Breast epithelium (tissue), 4 donors: ENCODE measurements around the gene PITPNM1. TPM values are rescaled to one million over a fixed set of nuclear protein-coding genes. Genes with fewer than 3 reads are reported as not detected.
"Not testable (repeated sequence)": the region's sequence is repeated elsewhere in the genome, so short reads cannot be mapped to it uniquely, and the experiment has no call there.

Experiments used
- DNase-seq, 2 donors: peaks; one replicate each; pipeline ENCODE4 v3.0.0-alpha.2; 2019; ENCODE audit warnings: low spot score in 2 of 2
- H3K27ac ChIP-seq, 2 donors: fragments of 200-600 bp; sonication (generic) in 1 of 2; one replicate each; pipeline ENCODE4 v1.5.1; 2016 to 2019; ENCODE audit warnings: mild to moderate bottlenecking in 1 of 2
- H3K27me3 ChIP-seq, 2 donors: fragments of 200-600 bp; sonication (generic) in 1 of 2; one replicate each; pipeline versions ENCODE4 v1.5.1 to v1.6.0; 2017 to 2019; ENCODE audit warnings: control low read depth in 1 of 2, mild to moderate bottlenecking in 1 of 2
- H3K36me3 ChIP-seq: fragments of 200-600 bp; one replicate; pipeline ENCODE4 v1.5.1; 2019
- H3K4me1 ChIP-seq, 2 donors: fragments of 200-600 bp; sonication (generic); one replicate each; pipeline ENCODE4 v1.5.1; 2016 to 2019; ENCODE audit warnings: control low read depth in 1 of 2
- H3K4me3 ChIP-seq, 3 donors: fragments of 200-600 bp; sonication (generic); 1 replicate in 2 of 3; 2 replicates in 1 of 3; pipeline ENCODE4 v1.5.1; 2016 to 2019; ENCODE audit warnings: mild to moderate bottlenecking in 3 of 3, moderate library complexity in 2 of 3
- H3K9me3 ChIP-seq, 2 donors: fragments of 200-600 bp; sonication (generic) in 1 of 2; one replicate each; pipeline ENCODE4 v1.5.1; 2016 to 2019; ENCODE audit warnings: control low read depth in 1 of 2
- POLR2A ChIP-seq: fragments of 450-650 bp; IDR thresholded peaks from one replicate; pipeline ENCODE4 v1.6.1; 2016; ENCODE audit warnings: antibody characterized with exemption, mild to moderate bottlenecking, moderate library complexity
- POLR2AphosphoS5 ChIP-seq, 3 donors: sonication (generic); formaldehyde crosslinking; IDR thresholded peaks; one replicate each; pipeline ENCODE4 v1.6.1; 2017; ENCODE audit warnings: antibody characterized with exemption in 3 of 3
- intact Hi-C: fragments of 100-400 bp; cut with DNase I; formaldehyde crosslinking; loops from one replicate; pipeline ENCODE4 v1.15.1; 2023; ENCODE audit warnings: low total_unique reads
- total RNA-seq, 3 donors: library from RNA; depleted of rRNA; stranded (reverse); fragments of >200 nt; gene quantifications; one replicate each; pipeline ENCODE4 v1.1.0, GENCODE V29; 2016
- TF ChIP-seq, protein P1 (sequence below), 3 donors: fragments of 450-650 bp; IDR thresholded peaks; one replicate each; pipeline ENCODE4 v1.5.1; 2016 to 2017; ENCODE audit warnings: antibody characterized with exemption in 3 of 3, mild to moderate bottlenecking in 3 of 3, moderate library complexity in 3 of 3

PITPNM1 gene
- total RNA-seq, 3 donors from 2014 or later = 6.4 to 20.0 (median 11.7) TPM

DNA sequence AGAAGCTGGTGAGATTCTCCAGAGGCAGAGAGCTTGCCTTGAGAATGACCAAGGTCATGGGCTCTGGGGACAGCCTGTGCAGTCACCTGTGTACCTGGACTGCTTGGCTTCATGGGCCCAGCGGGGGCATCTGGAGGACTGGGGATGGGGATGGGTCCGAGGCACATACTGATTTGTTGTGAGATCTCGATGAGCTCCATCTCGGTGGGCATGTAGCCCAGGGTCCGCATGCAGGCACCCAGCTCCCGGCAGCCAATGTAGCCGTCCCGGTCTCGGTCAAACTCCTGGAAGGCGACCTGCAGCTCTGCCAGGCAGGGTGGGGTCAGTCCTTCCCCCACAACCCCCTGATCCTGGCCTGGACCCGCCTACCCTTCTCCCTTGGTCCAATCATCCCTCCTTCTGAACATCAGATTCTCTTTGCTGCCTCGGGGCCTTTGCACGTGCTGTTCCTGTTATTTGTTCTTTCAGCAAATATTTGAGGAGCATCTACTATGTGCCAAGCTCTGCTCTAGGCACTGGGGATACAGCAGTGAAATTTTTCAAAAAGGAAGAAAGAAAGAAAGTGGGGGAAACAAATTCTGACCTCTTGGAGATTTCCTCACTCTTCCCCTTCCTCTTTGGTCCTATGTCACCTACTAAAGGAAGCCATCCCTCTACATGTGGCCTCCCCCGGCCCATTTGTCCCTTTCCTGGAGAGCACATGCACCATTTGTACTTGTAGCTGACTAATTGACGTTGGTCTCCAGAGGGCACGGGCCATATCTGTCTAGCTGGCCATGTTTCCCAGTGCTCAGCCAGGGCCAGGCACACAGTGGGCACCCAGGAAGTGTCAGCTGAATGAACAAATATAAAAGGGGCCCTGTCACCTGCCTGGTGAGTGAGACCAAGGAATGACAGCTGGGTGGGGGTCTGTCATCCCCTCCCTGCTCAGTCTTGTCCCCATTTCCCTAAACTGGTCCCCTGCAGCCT is 16.0 kb upstream of the PITPNM1 start:
- Histone ChIP-seq H3K4me1 (no peaks in the 10 kb centered on the region), H3K9me3 (no peaks in the 10 kb centered on the region), H3K4me3 (no peak overlapping the region), H3K36me3 (no peaks in the 10 kb centered on the region), H3K27ac (no peak overlapping the region), H3K27me3 (peaks cover 0 to 8% of the 10 kb centered on the region in 2 donors)
- intact Hi-C loops = loop anchor here (5.0 kb wide), 1 partner anchor 1709 kb away; no protein-coding TSS in a partner anchor
- no peak for DNase-seq
- TF ChIP-seq POLR2AphosphoS5 (IDR thresholded peaks at IDR 0.05) = no peak
- TF ChIP-seq, protein P1, sequence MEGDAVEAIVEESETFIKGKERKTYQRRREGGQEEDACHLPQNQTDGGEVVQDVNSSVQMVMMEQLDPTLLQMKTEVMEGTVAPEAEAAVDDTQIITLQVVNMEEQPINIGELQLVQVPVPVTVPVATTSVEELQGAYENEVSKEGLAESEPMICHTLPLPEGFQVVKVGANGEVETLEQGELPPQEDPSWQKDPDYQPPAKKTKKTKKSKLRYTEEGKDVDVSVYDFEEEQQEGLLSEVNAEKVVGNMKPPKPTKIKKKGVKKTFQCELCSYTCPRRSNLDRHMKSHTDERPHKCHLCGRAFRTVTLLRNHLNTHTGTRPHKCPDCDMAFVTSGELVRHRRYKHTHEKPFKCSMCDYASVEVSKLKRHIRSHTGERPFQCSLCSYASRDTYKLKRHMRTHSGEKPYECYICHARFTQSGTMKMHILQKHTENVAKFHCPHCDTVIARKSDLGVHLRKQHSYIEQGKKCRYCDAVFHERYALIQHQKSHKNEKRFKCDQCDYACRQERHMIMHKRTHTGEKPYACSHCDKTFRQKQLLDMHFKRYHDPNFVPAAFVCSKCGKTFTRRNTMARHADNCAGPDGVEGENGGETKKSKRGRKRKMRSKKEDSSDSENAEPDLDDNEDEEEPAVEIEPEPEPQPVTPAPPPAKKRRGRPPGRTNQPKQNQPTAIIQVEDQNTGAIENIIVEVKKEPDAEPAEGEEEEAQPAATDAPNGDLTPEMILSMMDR (IDR thresholded peaks at IDR 0.05) = no peak
- no peak for TF ChIP-seq POLR2A

GRCh38 chr11:67519726-67520125 is 14.6 kb upstream of the PITPNM1 start:
- no peak for DNase-seq
- peaks cover 0 to 8% of the 10 kb centered on the region in 2 donors for H3K27me3 ChIP-seq
- H3K36me3 ChIP-seq = no peaks in the 10 kb centered on the region
- H3K4me3 ChIP-seq = no peak overlapping the region
- intact Hi-C loops = loop anchor here (5.0 kb wide), 1 partner anchor 1707 kb away; no protein-coding TSS in a partner anchor
- no peaks in the 10 kb centered on the region for H3K9me3 ChIP-seq
- H3K27ac ChIP-seq = no peak overlapping the region
- no peaks in the 10 kb centered on the region for H3K4me1 ChIP-seq
- TF ChIP-seq POLR2AphosphoS5 (IDR thresholded peaks at IDR 0.05) = no peak
- TF ChIP-seq, protein P1 (IDR thresholded peaks at IDR 0.05) = no peak
- TF ChIP-seq POLR2A = no peak

GRCh38 chr11:67517784-67518552 is 12.8 kb upstream of the PITPNM1 start:
- TF ChIP-seq POLR2A (no peak), POLR2AphosphoS5 (IDR thresholded peaks at IDR 0.05) (no peak)
- TF ChIP-seq, protein P1 (IDR thresholded peaks at IDR 0.05) = no peak
- DNase-seq = no peak
- intact Hi-C loops = no loop called here
- Histone ChIP-seq H3K27me3 (no peaks in the 10 kb centered on the region), H3K4me1 (no peaks in the 10 kb centered on the region), H3K9me3 (no peaks in the 10 kb centered on the region), H3K27ac (no peak overlapping the region), H3K36me3 (no peaks in the 10 kb centered on the region), H3K4me3 (no peak overlapping the region)

DNA sequence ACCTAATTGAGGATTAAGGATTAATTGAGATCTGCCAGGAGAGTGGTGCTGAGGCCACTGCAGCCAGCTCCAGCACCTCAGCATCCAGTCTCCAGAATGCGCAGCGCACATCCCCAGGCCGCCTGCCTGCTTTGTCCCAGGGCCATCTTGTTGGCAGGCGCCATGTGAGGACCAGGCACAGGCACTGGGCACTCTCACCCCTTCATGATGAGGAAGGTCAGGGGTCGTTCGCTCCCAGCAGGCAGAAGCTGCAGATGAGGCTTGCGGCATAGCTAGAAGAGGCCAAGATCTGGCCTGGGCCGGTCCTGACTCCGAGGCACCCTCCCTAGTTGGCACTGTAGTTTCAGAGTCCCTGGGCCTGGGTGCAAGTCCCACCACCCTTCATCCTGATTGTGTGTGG is 11.6 kb upstream of the PITPNM1 start:
- Histone ChIP-seq H3K4me3 (no peak overlapping the region), H3K27ac (no peak overlapping the region), H3K36me3 (no peaks in the 10 kb centered on the region), H3K9me3 (no peaks in the 10 kb centered on the region), H3K27me3 (no peaks in the 10 kb centered on the region), H3K4me1 (no peaks in the 10 kb centered on the region)
- TF ChIP-seq, protein P1 (IDR thresholded peaks at IDR 0.05) = no peak
- TF ChIP-seq POLR2A = no peak
- no peak for TF ChIP-seq POLR2AphosphoS5 (IDR thresholded peaks at IDR 0.05)
- DNase-seq = no peak
- intact Hi-C loops = no loop called here

DNA sequence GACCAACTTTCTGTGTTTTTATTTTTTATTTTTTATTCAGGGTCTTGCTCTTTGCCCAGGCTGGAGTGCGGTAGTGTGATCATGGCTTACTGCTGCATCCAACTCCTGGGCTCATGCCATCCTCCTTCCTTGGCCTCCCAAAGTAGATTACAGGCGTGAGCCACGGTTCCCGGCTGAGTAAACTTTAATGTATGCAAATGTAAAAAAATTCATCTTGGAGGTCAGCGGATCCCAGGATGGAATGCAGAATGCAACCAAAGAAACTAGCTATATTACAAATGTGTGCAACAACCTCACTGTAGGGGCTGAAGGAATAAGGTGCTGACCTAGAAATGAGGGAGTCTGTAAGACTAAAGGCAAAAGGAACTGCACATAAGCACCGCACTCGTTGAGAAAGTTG is 9.0 kb upstream of the PITPNM1 start:
- Histone ChIP-seq H3K4me1 (no peaks in the 10 kb centered on the region), H3K36me3 (no peaks in the 10 kb centered on the region), H3K4me3 (no peak overlapping the region), H3K27me3 (no peaks in the 10 kb centered on the region), H3K9me3 (no peaks in the 10 kb centered on the region), H3K27ac (no peak overlapping the region)
- DNase-seq = no peak
- no peak for TF ChIP-seq POLR2AphosphoS5 (IDR thresholded peaks at IDR 0.05)
- TF ChIP-seq POLR2A = no peak
- TF ChIP-seq, protein P1 (IDR thresholded peaks at IDR 0.05) = no peak
- intact Hi-C loops = no loop called here

DNA sequence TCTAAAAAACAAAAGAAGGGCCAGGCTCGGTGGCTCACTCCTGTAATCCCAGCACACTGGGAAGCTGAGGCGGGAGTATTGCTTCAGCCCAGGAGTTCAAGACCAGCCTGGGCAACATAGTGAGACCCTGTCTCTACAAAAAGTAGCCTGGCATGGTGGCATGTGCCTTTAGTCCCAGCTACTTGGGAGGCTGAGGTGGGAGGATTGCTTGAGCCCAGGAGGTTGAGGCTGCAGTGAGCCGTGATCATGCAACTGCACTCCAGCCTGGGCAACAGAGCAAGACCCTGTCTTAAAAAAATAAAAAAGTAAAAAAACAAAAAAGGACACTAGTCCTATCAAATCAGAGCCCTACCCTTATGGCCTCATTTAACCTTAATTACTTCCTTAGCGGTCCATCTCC is 6.4 kb upstream of the PITPNM1 start:
- H3K9me3 ChIP-seq, H3K4me3 ChIP-seq, H3K27ac ChIP-seq, DNase-seq, H3K36me3 ChIP-seq, H3K27me3 ChIP-seq: not testable (repeated sequence)
- intact Hi-C loops = loop anchor here (2.0 kb wide), 1 partner anchor 39 kb away; no protein-coding TSS in a partner anchor
- peaks cover 0 to 11% of the 10 kb centered on the region in 2 donors for H3K4me1 ChIP-seq
